Measurements from ENCODE around the gene ALPG.

ALPG gene

GRCh38 chr2:232412986-232413385 lies 6.3 kb downstream of the ALPG start:
- H3K27me3 ChIP-seq (ENCODE audit: control insufficient read depth in 2 of 2, insufficient read depth in 2 of 2, low read length in 2 of 2), result peaks cover 10 to 16% of the 10 kb centered on the region in 2 donors

GRCh38 chr2:232415138-232415690 lies 8.6 kb downstream of the ALPG start:
- H3K27ac ChIP-seq (ENCODE audit: low read depth in 2 of 2, low read length in 2 of 2), result no peak overlapping the region
- H3K4me3 ChIP-seq (ENCODE audit: low read length in 2 of 2), result no peak overlapping the region
- no peak overlapping the region for H3K9ac ChIP-seq (ENCODE audit: low read depth in 1 of 2, low read length in 2 of 2)
- peaks cover 27 to 37% of the 10 kb centered on the region in 2 donors for H3K27me3 ChIP-seq (ENCODE audit: control insufficient read depth in 2 of 2, insufficient read depth in 2 of 2, low read length in 2 of 2)
- no peaks in the 10 kb centered on the region for H3K36me3 ChIP-seq (ENCODE audit: control insufficient read depth in 2 of 2, insufficient read depth in 2 of 2, low read length in 2 of 2)
- H3K4me1 ChIP-seq (ENCODE audit: control insufficient read depth in 2 of 2, insufficient read depth in 2 of 2, low read length in 2 of 2), result peaks cover 0 to 7% of the 10 kb centered on the region in 2 donors
- H3K9me3 ChIP-seq (ENCODE audit: control insufficient read depth in 2 of 2, low read length in 2 of 2), result no peaks in the 10 kb centered on the region

More at GRCh38 chr2:232412986-232413385, 6.3 kb downstream of the ALPG start:
- Histone ChIP-seq H3K36me3 (ENCODE audit: control insufficient read depth in 2 of 2, insufficient read depth in 2 of 2, low read length in 2 of 2) (no peaks in the 10 kb centered on the region), H3K4me1 (ENCODE audit: control insufficient read depth in 2 of 2, insufficient read depth in 2 of 2, low read length in 2 of 2) (peaks cover 0 to 7% of the 10 kb centered on the region in 2 donors), H3K4me3 (ENCODE audit: low read length in 2 of 2) (no peak overlapping the region), H3K27ac (ENCODE audit: low read depth in 2 of 2, low read length in 2 of 2) (no peak overlapping the region), H3K9ac (ENCODE audit: low read depth in 1 of 2, low read length in 2 of 2) (no peak overlapping the region), H3K9me3 (ENCODE audit: control insufficient read depth in 2 of 2, low read length in 2 of 2) (no peaks in the 10 kb centered on the region)

- no peak overlapping the region for H3K9ac ChIP-seq (ENCODE audit: low read depth in 1 of 2, low read length in 2 of 2)
- peaks cover 30 to 40% of the 10 kb centered on the region in 2 donors for H3K27me3 ChIP-seq (ENCODE audit: control insufficient read depth in 2 of 2, insufficient read depth in 2 of 2, low read length in 2 of 2)
- H3K4me3 ChIP-seq (ENCODE audit: low read length in 2 of 2), result no peak overlapping the region
- peaks cover 0 to 5% of the 10 kb centered on the region in 2 donors for H3K4me1 ChIP-seq (ENCODE audit: control insufficient read depth in 2 of 2, insufficient read depth in 2 of 2, low read length in 2 of 2)
- no peak overlapping the region for H3K27ac ChIP-seq (ENCODE audit: low read depth in 2 of 2, low read length in 2 of 2)
- H3K9me3 ChIP-seq (ENCODE audit: control insufficient read depth in 2 of 2, low read length in 2 of 2), result no peaks in the 10 kb centered on the region
- no peaks in the 10 kb centered on the region for H3K36me3 ChIP-seq (ENCODE audit: control insufficient read depth in 2 of 2, insufficient read depth in 2 of 2, low read length in 2 of 2)
Measured at GRCh38 chr2:232415736-232416520, 9.3 kb downstream of the ALPG start.

- H3K27me3 ChIP-seq (ENCODE audit: control insufficient read depth in 2 of 2, insufficient read depth in 2 of 2, low read length in 2 of 2), result peaks cover 38 to 49% of the 10 kb centered on the region in 2 donors
- no peaks in the 10 kb centered on the region for H3K9me3 ChIP-seq (ENCODE audit: control insufficient read depth in 2 of 2, low read length in 2 of 2)
- H3K4me1 ChIP-seq (ENCODE audit: control insufficient read depth in 2 of 2, insufficient read depth in 2 of 2, low read length in 2 of 2), result peaks cover 0 to 5% of the 10 kb centered on the region in 2 donors
Measured at GRCh38 chr2:232416521-232417470, 10.2 kb downstream of the ALPG start.

GRCh38 chr2:232417489-232417888 lies 10.8 kb downstream of the ALPG start:
- Histone ChIP-seq H3K4me1 (ENCODE audit: control insufficient read depth in 2 of 2, insufficient read depth in 2 of 2, low read length in 2 of 2) (peaks cover 0 to 5% of the 10 kb centered on the region in 2 donors), H3K9me3 (ENCODE audit: control insufficient read depth in 2 of 2, low read length in 2 of 2) (peaks cover 2 to 3% of the 10 kb centered on the region in 2 donors), H3K4me3 (ENCODE audit: low read length in 2 of 2) (no peak overlapping the region), H3K9ac (ENCODE audit: low read depth in 1 of 2, low read length in 2 of 2) (no peak overlapping the region), H3K27ac (ENCODE audit: low read depth in 2 of 2, low read length in 2 of 2) (no peak overlapping the region), H3K27me3 (ENCODE audit: control insufficient read depth in 2 of 2, insufficient read depth in 2 of 2, low read length in 2 of 2) (peaks cover 38 to 49% of the 10 kb centered on the region in 2 donors), H3K36me3 (ENCODE audit: control insufficient read depth in 2 of 2, insufficient read depth in 2 of 2, low read length in 2 of 2) (no peaks in the 10 kb centered on the region)

More at GRCh38 chr2:232416521-232417470, 10.2 kb downstream of the ALPG start:
- H3K36me3 ChIP-seq (ENCODE audit: control insufficient read depth in 2 of 2, insufficient read depth in 2 of 2, low read length in 2 of 2), result no peaks in the 10 kb centered on the region
- no peak overlapping the region for H3K4me3 ChIP-seq (ENCODE audit: low read length in 2 of 2)
- no peak overlapping the region for H3K9ac ChIP-seq (ENCODE audit: low read depth in 1 of 2, low read length in 2 of 2)
- no peak overlapping the region for H3K27ac ChIP-seq (ENCODE audit: low read depth in 2 of 2, low read length in 2 of 2)

GRCh38 chr2:232418056-232418455 lies 11.4 kb downstream of the ALPG start:
- no peak overlapping the region for H3K27ac ChIP-seq (ENCODE audit: low read depth in 2 of 2, low read length in 2 of 2)
- no peak overlapping the region for H3K4me3 ChIP-seq (ENCODE audit: low read length in 2 of 2)
- H3K9me3 ChIP-seq (ENCODE audit: control insufficient read depth in 2 of 2, low read length in 2 of 2), result peaks cover 5 to 6% of the 10 kb centered on the region in 2 donors
- H3K9ac ChIP-seq (ENCODE audit: low read depth in 1 of 2, low read length in 2 of 2), result no peak overlapping the region
- H3K27me3 ChIP-seq (ENCODE audit: control insufficient read depth in 2 of 2, insufficient read depth in 2 of 2, low read length in 2 of 2), result peaks cover 33 to 49% of the 10 kb centered on the region in 2 donors
- H3K36me3 ChIP-seq (ENCODE audit: control insufficient read depth in 2 of 2, insufficient read depth in 2 of 2, low read length in 2 of 2), result no peaks in the 10 kb centered on the region
- H3K4me1 ChIP-seq (ENCODE audit: control insufficient read depth in 2 of 2, insufficient read depth in 2 of 2, low read length in 2 of 2), result peaks cover 0 to 5% of the 10 kb centered on the region in 2 donors

GRCh38 chr2:232418466-232419244 lies 12.0 kb downstream of the ALPG start:
- Histone ChIP-seq H3K36me3 (ENCODE audit: control insufficient read depth in 2 of 2, insufficient read depth in 2 of 2, low read length in 2 of 2) (no peaks in the 10 kb centered on the region), H3K27ac (ENCODE audit: low read depth in 2 of 2, low read length in 2 of 2) (no peak overlapping the region), H3K4me3 (ENCODE audit: low read length in 2 of 2) (no peak overlapping the region), H3K4me1 (ENCODE audit: control insufficient read depth in 2 of 2, insufficient read depth in 2 of 2, low read length in 2 of 2) (peaks cover 0 to 5% of the 10 kb centered on the region in 2 donors), H3K9me3 (ENCODE audit: control insufficient read depth in 2 of 2, low read length in 2 of 2) (peaks cover 5 to 6% of the 10 kb centered on the region in 2 donors), H3K27me3 (ENCODE audit: control insufficient read depth in 2 of 2, insufficient read depth in 2 of 2, low read length in 2 of 2) (peaks cover 33 to 49% of the 10 kb centered on the region in 2 donors), H3K9ac (ENCODE audit: low read depth in 1 of 2, low read length in 2 of 2) (no peak overlapping the region)

GRCh38 chr2:232419245-232420072 lies 12.8 kb downstream of the ALPG start:
- Histone ChIP-seq H3K27me3 (ENCODE audit: control insufficient read depth in 2 of 2, insufficient read depth in 2 of 2, low read length in 2 of 2) (peaks cover 33 to 49% of the 10 kb centered on the region in 2 donors), H3K9me3 (ENCODE audit: control insufficient read depth in 2 of 2, low read length in 2 of 2) (peaks cover 5 to 6% of the 10 kb centered on the region in 2 donors), H3K9ac (ENCODE audit: low read depth in 1 of 2, low read length in 2 of 2) (no peak overlapping the region), H3K4me3 (ENCODE audit: low read length in 2 of 2) (no peak overlapping the region), H3K27ac (ENCODE audit: low read depth in 2 of 2, low read length in 2 of 2) (no peak overlapping the region), H3K36me3 (ENCODE audit: control insufficient read depth in 2 of 2, insufficient read depth in 2 of 2, low read length in 2 of 2) (no peaks in the 10 kb centered on the region), H3K4me1 (ENCODE audit: control insufficient read depth in 2 of 2, insufficient read depth in 2 of 2, low read length in 2 of 2) (peaks cover 0 to 5% of the 10 kb centered on the region in 2 donors)

GRCh38 chr2:232420073-232420454 lies 13.4 kb downstream of the ALPG start:
- Histone ChIP-seq H3K36me3 (ENCODE audit: control insufficient read depth in 2 of 2, insufficient read depth in 2 of 2, low read length in 2 of 2) (no peaks in the 10 kb centered on the region), H3K9ac (ENCODE audit: low read depth in 1 of 2, low read length in 2 of 2) (no peak overlapping the region), H3K27ac (ENCODE audit: low read depth in 2 of 2, low read length in 2 of 2) (no peak overlapping the region), H3K9me3 (ENCODE audit: control insufficient read depth in 2 of 2, low read length in 2 of 2) (peaks cover 5 to 6% of the 10 kb centered on the region in 2 donors), H3K27me3 (ENCODE audit: control insufficient read depth in 2 of 2, insufficient read depth in 2 of 2, low read length in 2 of 2) (peaks cover 33 to 49% of the 10 kb centered on the region in 2 donors), H3K4me1 (ENCODE audit: control insufficient read depth in 2 of 2, insufficient read depth in 2 of 2, low read length in 2 of 2) (peaks cover 0 to 5% of the 10 kb centered on the region in 2 donors), H3K4me3 (ENCODE audit: low read length in 2 of 2) (peak overlapping the region in 1 of 2 donors; percentile 13)

All from mucosa of rectum (tissue), 2 donors.